Astrocyte (in vitro differentiated cells and primary cell): ENCODE results near the gene GPER1. TPM values are rescaled to one million over a fixed set of nuclear protein-coding genes. Genes with fewer than 3 reads are reported as not detected.

Experiments used
- DNase-seq: peaks from one replicate; pipeline ENCODE4 v3.0.0-alpha.2; 2010; ENCODE audit warnings: low read depth
- FAIRE-seq: peaks from 2 replicates; lab custom pipeline; 2011; peaks lifted over from hg19 to GRCh38; lab: Jason Lieb, UNC
- H2AFZ ChIP-seq: 2 replicates; pipeline ENCODE4 v1.6.0; 2012; ENCODE audit warnings: low read depth, low read length, inconsistent platforms
- H3K27ac ChIP-seq: 2 replicates; pipeline ENCODE4 v1.5.1; 2011; ENCODE audit warnings: low read depth, low read length, inconsistent platforms
- H3K27me3 ChIP-seq: 2 replicates; pipeline ENCODE4 v1.6.0; 2011; ENCODE audit warnings: low read length, inconsistent platforms; ENCODE audit not compliant: insufficient read depth
- H3K36me3 ChIP-seq: 2 replicates; pipeline ENCODE4 v1.5.1; 2011; ENCODE audit warnings: low read length, inconsistent platforms; ENCODE audit not compliant: insufficient read depth
- H3K4me1 ChIP-seq: 2 replicates; pipeline ENCODE4 v1.5.1; 2011; ENCODE audit warnings: low read length, inconsistent platforms; ENCODE audit not compliant: insufficient read depth
- H3K4me2 ChIP-seq: 2 replicates; pipeline ENCODE4 v1.6.0; 2012; ENCODE audit warnings: low read length, inconsistent platforms
- H3K4me3 ChIP-seq: 2 replicates; pipeline ENCODE4 v1.5.1; 2011; ENCODE audit warnings: low read depth, mild to moderate bottlenecking, low read length, inconsistent platforms; ENCODE audit not compliant: insufficient read depth
- H3K79me2 ChIP-seq: 2 replicates; pipeline ENCODE4 v1.6.0; 2012; ENCODE audit warnings: mild to moderate bottlenecking, low read length, inconsistent platforms; ENCODE audit not compliant: insufficient read depth
- H3K9ac ChIP-seq: 2 replicates; pipeline ENCODE4 v1.6.0; 2012; ENCODE audit warnings: mild to moderate bottlenecking, low read length, inconsistent platforms
- H3K9me3 ChIP-seq: 2 replicates; pipeline ENCODE4 v1.5.1; 2012; ENCODE audit warnings: low read depth, mild to moderate bottlenecking, low read length, inconsistent platforms; ENCODE audit not compliant: insufficient read depth
- H4K20me1 ChIP-seq: 2 replicates; pipeline ENCODE4 v1.6.0; 2012; ENCODE audit warnings: low read length, inconsistent platforms; ENCODE audit not compliant: insufficient read depth
- H3K27ac Mint-ChIP-seq: one replicate; pipeline ENCODE4 v1.8.0; 2021; ENCODE audit warnings: mild to moderate bottlenecking, mixed read lengths; ENCODE audit not compliant: unreplicated experiment
- H3K27me3 Mint-ChIP-seq: one replicate; pipeline ENCODE4 v1.8.0; 2021; ENCODE audit warnings: low read depth, mixed read lengths; ENCODE audit not compliant: unreplicated experiment
- H3K36me3 Mint-ChIP-seq: one replicate; pipeline ENCODE4 v1.8.0; 2021; ENCODE audit warnings: low read depth, mixed read lengths; ENCODE audit not compliant: unreplicated experiment
- H3K4me1 Mint-ChIP-seq: one replicate; pipeline ENCODE4 v1.8.0; 2021; ENCODE audit warnings: low read depth, mixed read lengths; ENCODE audit not compliant: unreplicated experiment
- H3K4me3 Mint-ChIP-seq: one replicate; pipeline ENCODE4 v1.8.0; 2021; ENCODE audit warnings: mild to moderate bottlenecking, moderate library complexity, mixed read lengths; ENCODE audit not compliant: unreplicated experiment
- H3K9me3 Mint-ChIP-seq: one replicate; pipeline ENCODE4 v1.8.0; 2021; ENCODE audit warnings: mild to moderate bottlenecking, mixed read lengths; ENCODE audit not compliant: unreplicated experiment
- CTCF ChIP-seq: IDR thresholded peaks from 2 replicates; pipeline ENCODE4 v1.5.1; 2011; ENCODE audit warnings: low read depth, mild to moderate bottlenecking, inconsistent platforms, low read length, moderate library complexity; ENCODE audit not compliant: insufficient read depth
- EZH2 ChIP-seq: IDR thresholded peaks from 2 replicates; pipeline ENCODE4 v1.6.1; 2012; ENCODE audit warnings: mild to moderate bottlenecking, low read length, inconsistent platforms; ENCODE audit not compliant: insufficient read depth
- total RNA-seq: library from RNA; stranded (reverse); gene quantifications from 2 replicates; pipeline ENCODE4 v1.2.1, GENCODE V29; 2021

The GPER1 gene
- total RNA-seq, 1 donor from 2014 or later: 17.4 TPM

GRCh38 chr7:1098243-1099153 is 10.6 kb downstream of the GPER1 start:
- no peaks in the 10 kb centered on the region for H3K27me3 ChIP-seq
- peaks cover 7% of the 10 kb centered on the region for H3K4me1 Mint-ChIP-seq
- no peak overlapping the region for H2AFZ ChIP-seq

GRCh38 chr7:1099154-1099542 is 11.2 kb downstream of the GPER1 start:
- Histone ChIP-seq H3K27ac (no peak overlapping the region), H3K79me2 (peaks cover 24% of the 10 kb centered on the region), H3K36me3 (no peaks in the 10 kb centered on the region), H3K9ac (no peak overlapping the region), H3K9me3 (no peaks in the 10 kb centered on the region), H4K20me1 (peaks cover 95% of the 10 kb centered on the region), H3K4me1 (peaks cover 19% of the 10 kb centered on the region), H2AFZ (no peak overlapping the region), H3K27me3 (no peaks in the 10 kb centered on the region), H3K4me3 (no peak overlapping the region), H3K4me2 (no peak overlapping the region)
- Mint-ChIP-seq H3K36me3 (peaks cover 13% of the 10 kb centered on the region), H3K4me3 (no peak overlapping the region), H3K4me1 (peaks cover 7% of the 10 kb centered on the region), H3K27me3 (no peaks in the 10 kb centered on the region), H3K27ac (no peak overlapping the region), H3K9me3 (peaks cover 2% of the 10 kb centered on the region)
- TF ChIP-seq CTCF (no peak), EZH2 (no peak)
- no peak for FAIRE-seq
- no peak for DNase-seq

More at GRCh38 chr7:1098243-1099153, 10.6 kb downstream of the GPER1 start:
- Histone ChIP-seq H3K9me3 (no peaks in the 10 kb centered on the region), H4K20me1 (peaks cover 95% of the 10 kb centered on the region), H3K4me2 (no peak overlapping the region), H3K4me3 (no peak overlapping the region), H3K4me1 (peaks cover 19% of the 10 kb centered on the region), H3K27ac (no peak overlapping the region), H3K36me3 (no peaks in the 10 kb centered on the region), H3K9ac (no peak overlapping the region), H3K79me2 (peaks cover 17% of the 10 kb centered on the region)
- no peak for FAIRE-seq
- DNase-seq: no peak
- Mint-ChIP-seq H3K27ac (no peak overlapping the region), H3K9me3 (peaks cover 2% of the 10 kb centered on the region), H3K4me3 (no peak overlapping the region), H3K27me3 (no peaks in the 10 kb centered on the region), H3K36me3 (peaks cover 14% of the 10 kb centered on the region)
- TF ChIP-seq EZH2 (no peak), CTCF (no peak)

- Mint-ChIP-seq H3K36me3 (peaks cover 12% of the 10 kb centered on the region), H3K9me3 (peaks cover 2% of the 10 kb centered on the region), H3K4me3 (no peak overlapping the region), H3K27ac (no peak overlapping the region), H3K4me1 (peaks cover 5% of the 10 kb centered on the region), H3K27me3 (no peaks in the 10 kb centered on the region)
- Histone ChIP-seq H3K27ac (no peak overlapping the region), H3K4me1 (peaks cover 19% of the 10 kb centered on the region), H3K4me3 (no peak overlapping the region), H3K9me3 (no peaks in the 10 kb centered on the region), H3K79me2 (peaks cover 24% of the 10 kb centered on the region), H3K4me2 (no peak overlapping the region), H4K20me1 (peaks cover 95% of the 10 kb centered on the region), H3K9ac (no peak overlapping the region), H2AFZ (no peak overlapping the region), H3K27me3 (no peaks in the 10 kb centered on the region), H3K36me3 (no peaks in the 10 kb centered on the region)
- TF ChIP-seq EZH2: no peak
- no peak for TF ChIP-seq CTCF
- FAIRE-seq (no peak), DNase-seq (no peak)
Measured at GRCh38 chr7:1099637-1100036, 11.7 kb downstream of the GPER1 start.
